Panc1 (cell line): ENCODE measurements around the gene KDM3B.

ENCODE experiments used
- CTCF ChIP-seq: fragments of 450-650 bp; IDR thresholded peaks from 2 replicates; pipeline ENCODE4 v1.5.1; 2017; ENCODE audit warnings: mild to moderate bottlenecking
- TCF7L2 ChIP-seq: IDR thresholded peaks from 2 replicates; pipeline ENCODE4 v1.6.1; 2011; ENCODE audit warnings: mild to moderate bottlenecking, low read depth, low read length, inconsistent platforms

- TF ChIP-seq CTCF (no peak), TCF7L2 (no peak)
Observed at GRCh38 chr5:138461343-138462125, 109.0 kb downstream of the KDM3B start.
